ENCODE data around the gene CNTNAP2. TPM values are rescaled to one million over a fixed set of nuclear protein-coding genes. Genes with fewer than 3 reads are reported as not detected.

The CNTNAP2 gene
- polyA plus RNA-seq, 1 experiment: not detected

DNA sequence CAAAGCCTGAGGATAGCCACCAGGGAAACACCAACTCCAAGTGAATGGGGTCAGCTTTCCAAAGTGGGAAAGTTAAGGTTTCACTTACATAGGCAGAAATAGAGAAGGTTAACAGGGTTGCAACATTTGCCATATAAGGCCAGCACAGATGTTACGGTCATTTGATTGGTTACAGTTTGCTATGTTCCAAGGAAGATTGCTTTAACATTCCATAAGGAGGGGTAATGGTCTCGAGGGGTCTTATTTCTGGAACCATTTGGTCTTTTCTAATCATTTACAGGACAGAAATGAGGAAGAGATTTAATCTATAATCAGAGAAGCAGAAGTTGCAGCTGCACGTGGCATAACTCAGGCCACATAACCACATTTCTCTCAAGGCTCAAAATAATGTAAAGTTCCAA is 1794.6 kb downstream of the CNTNAP2 start:
- ChIA-PET POLR2A (no interaction called here), CTCF (no interaction called here)
- Histone ChIP-seq H3K27me3 (ENCODE audit: control insufficient read depth, insufficient read depth, low read length) (no peaks in the 10 kb centered on the region), H3K4me3 (ENCODE audit: low read depth, low read length) (no peak overlapping the region), H3K36me3 (ENCODE audit: control insufficient read depth, insufficient read depth, low read length) (no peaks in the 10 kb centered on the region)
- no peak for DNase-seq (ENCODE audit: low read depth)
- TF ChIP-seq, protein P1, sequence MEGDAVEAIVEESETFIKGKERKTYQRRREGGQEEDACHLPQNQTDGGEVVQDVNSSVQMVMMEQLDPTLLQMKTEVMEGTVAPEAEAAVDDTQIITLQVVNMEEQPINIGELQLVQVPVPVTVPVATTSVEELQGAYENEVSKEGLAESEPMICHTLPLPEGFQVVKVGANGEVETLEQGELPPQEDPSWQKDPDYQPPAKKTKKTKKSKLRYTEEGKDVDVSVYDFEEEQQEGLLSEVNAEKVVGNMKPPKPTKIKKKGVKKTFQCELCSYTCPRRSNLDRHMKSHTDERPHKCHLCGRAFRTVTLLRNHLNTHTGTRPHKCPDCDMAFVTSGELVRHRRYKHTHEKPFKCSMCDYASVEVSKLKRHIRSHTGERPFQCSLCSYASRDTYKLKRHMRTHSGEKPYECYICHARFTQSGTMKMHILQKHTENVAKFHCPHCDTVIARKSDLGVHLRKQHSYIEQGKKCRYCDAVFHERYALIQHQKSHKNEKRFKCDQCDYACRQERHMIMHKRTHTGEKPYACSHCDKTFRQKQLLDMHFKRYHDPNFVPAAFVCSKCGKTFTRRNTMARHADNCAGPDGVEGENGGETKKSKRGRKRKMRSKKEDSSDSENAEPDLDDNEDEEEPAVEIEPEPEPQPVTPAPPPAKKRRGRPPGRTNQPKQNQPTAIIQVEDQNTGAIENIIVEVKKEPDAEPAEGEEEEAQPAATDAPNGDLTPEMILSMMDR (IDR thresholded peaks at IDR 0.05; ENCODE audit: insufficient read depth, low read depth, low read length): no peak

DNA sequence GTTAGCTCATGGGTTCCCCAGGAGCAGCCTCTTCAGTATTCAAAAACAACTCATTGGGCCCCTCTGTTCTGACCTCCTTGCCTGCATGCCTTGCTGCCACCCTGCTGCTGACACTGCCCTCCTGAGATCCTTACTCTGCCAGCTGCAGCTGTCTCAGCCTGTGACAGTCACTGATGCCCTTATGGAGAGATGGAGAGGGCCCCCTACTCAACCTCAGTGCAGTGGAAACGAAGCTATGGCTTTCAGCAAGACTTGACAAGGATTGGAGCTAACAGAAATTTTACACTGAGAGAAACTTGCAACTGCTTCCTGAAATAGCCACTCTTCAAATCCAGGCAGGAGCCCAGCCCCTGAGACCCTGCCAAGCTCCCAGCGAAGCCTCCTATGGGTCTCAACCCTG is 1795.7 kb downstream of the CNTNAP2 start:
- Histone ChIP-seq H3K36me3 (ENCODE audit: control insufficient read depth, insufficient read depth, low read length) (no peaks in the 10 kb centered on the region), H3K4me3 (ENCODE audit: low read depth, low read length) (no peak overlapping the region), H3K27me3 (ENCODE audit: control insufficient read depth, insufficient read depth, low read length) (no peaks in the 10 kb centered on the region)
- TF ChIP-seq, protein P1 (IDR thresholded peaks at IDR 0.05; ENCODE audit: insufficient read depth, low read depth, low read length): no peak
- CTCF ChIA-PET: no interaction called here
- POLR2A ChIA-PET: no interaction called here
- DNase-seq (ENCODE audit: low read depth): no peak

DNA sequence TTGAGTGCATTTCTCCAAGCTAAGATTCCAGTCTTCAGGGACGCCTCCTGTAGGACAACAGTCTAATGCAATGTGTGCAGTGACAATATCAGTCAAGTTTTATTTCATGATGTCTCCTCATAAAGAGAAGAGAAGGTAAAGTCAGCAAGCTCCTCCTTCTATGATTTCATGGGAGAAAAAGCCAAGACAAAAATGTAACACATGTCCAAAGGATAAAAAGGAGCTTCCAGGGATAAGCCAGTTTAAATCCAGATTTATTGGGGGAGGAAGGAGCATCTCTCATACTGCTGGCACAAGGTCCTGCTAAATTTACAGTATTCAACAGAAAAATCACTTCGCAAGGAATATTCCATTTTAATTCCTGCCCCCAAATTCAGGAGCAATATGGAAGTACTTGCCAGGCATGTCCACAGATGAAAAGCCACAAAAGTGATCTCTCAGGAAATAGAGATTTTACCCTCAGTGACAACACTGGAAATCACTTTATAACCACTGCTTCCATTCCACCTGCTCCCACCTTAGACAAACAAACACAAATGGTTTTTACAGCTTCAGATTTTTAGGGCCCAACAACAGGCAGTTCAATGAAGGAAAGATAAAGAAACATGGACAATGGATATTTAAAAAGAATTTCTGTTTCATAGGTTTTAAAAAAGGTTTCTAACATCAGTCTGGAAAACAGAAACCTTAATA is 1796.5 kb downstream of the CNTNAP2 start:
- POLR2A ChIA-PET: no interaction called here
- TF ChIP-seq, protein P1 (IDR thresholded peaks at IDR 0.05; ENCODE audit: insufficient read depth, low read depth, low read length): no peak
- CTCF ChIA-PET: interaction anchor here (0.6 kb wide), 1 partner anchor 1407 kb away, joined by 3 read pairs; no protein-coding TSS in a partner anchor
- H3K27me3 ChIP-seq (ENCODE audit: control insufficient read depth, insufficient read depth, low read length): no peaks in the 10 kb centered on the region
- no peak for DNase-seq (ENCODE audit: low read depth)
- no peak overlapping the region for H3K4me3 ChIP-seq (ENCODE audit: low read depth, low read length)
- no peaks in the 10 kb centered on the region for H3K36me3 ChIP-seq (ENCODE audit: control insufficient read depth, insufficient read depth, low read length)

GRCh38 chr7:147915781-147916180 is 1799.2 kb downstream of the CNTNAP2 start:
- no peak for DNase-seq (ENCODE audit: low read depth)
- Histone ChIP-seq H3K4me3 (ENCODE audit: low read depth, low read length) (no peak overlapping the region), H3K36me3 (ENCODE audit: control insufficient read depth, insufficient read depth, low read length) (no peaks in the 10 kb centered on the region), H3K27me3 (ENCODE audit: control insufficient read depth, insufficient read depth, low read length) (no peaks in the 10 kb centered on the region)
- ChIA-PET POLR2A (no interaction called here), CTCF (no interaction called here)
- TF ChIP-seq, protein P1 (IDR thresholded peaks at IDR 0.05; ENCODE audit: insufficient read depth, low read depth, low read length): no peak

DNA sequence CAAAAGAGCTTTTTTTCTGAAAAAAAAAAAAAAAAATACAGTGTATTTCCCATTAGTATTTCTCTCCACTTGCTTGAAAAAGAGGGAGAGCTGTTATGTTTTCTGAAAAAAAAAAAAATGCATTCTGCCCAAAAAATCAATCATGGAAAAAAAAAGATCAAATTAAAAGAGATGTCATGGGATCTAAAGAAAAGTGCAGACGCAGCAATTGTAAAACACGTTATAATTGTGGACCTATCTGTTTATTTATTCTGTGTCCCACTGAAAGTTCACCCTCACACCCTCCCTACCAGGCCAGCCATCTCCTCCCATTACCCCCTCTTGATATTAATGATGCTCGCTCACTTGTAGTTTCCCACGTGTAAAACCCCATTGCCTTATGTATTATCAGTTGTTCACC is 1800.0 kb downstream of the CNTNAP2 start:
- ChIA-PET CTCF (no interaction called here), POLR2A (no interaction called here)
- TF ChIP-seq, protein P1 (IDR thresholded peaks at IDR 0.05; ENCODE audit: insufficient read depth, low read depth, low read length): no peak
- Histone ChIP-seq H3K27me3 (ENCODE audit: control insufficient read depth, insufficient read depth, low read length) (no peaks in the 10 kb centered on the region), H3K36me3 (ENCODE audit: control insufficient read depth, insufficient read depth, low read length) (no peaks in the 10 kb centered on the region), H3K4me3 (ENCODE audit: low read depth, low read length) (no peak overlapping the region)
- no peak for DNase-seq (ENCODE audit: low read depth)

All from BJ (cell line).